Heart left ventricle (tissue), 13 donors: ENCODE data around the gene KCNQ1.

Source experiments
- CTCF ChIP-seq, 12 donors: fragments of 200-600 bp; sonication (generic) in 4 of 12; IDR thresholded peaks; one replicate each; pipeline versions ENCODE4 v1.5.0 to v1.8.0; 2018 to 2022; ENCODE audit warnings: antibody characterized with exemption in 12 of 12, mild to moderate bottlenecking in 5 of 12
- POLR2A ChIP-seq, 2 donors: fragments of 450-650 bp; IDR thresholded peaks; one replicate each; pipeline ENCODE4 v1.6.1; 2017; ENCODE audit warnings: antibody characterized with exemption in 2 of 2, mild to moderate bottlenecking in 2 of 2, moderate library complexity in 2 of 2
- donor health status: ischemic (EF 13 %, LVEDD 7.1; RV severe dilation, severe dysfunction).
- donor health status: DM: no; HTN: yes; CAD: no.
- donor health status: DM: no; HTN: no; CAD: no.
- donor health status: ischemic (EF 25% LVEDD 6.9; RV normal size, moderate dysfunction).
- donor health status: ischemic (EF 25% LVEDD 5.7; RV mildly dilated, moderate dysfunction).
- donor health status: ischemic (EF 35%, LVEDD 5.7; RV mildly dilated, moderate dysfunction).
- donor health status: nonischemic (EF 11% LVEDD 7.7; RV severe dilation, severe dysfunction).
- donor health status: DM: yes; HTN: yes; CAD: no.
- donor health status: PGD.
- donor health status: ischemic (EF 29% LVEDD 5.4; RV normal size, mild dysfunction).
- donor health status: nonischemic (EF 23%, LVEDD 6.1; RV moderate dilation, normal function).

GRCh38 chr11:2834503-2835273, 389.9 kb downstream of the KCNQ1 start:
- TF ChIP-seq CTCF (IDR thresholded peaks at IDR 0.05) (no peak), POLR2A (IDR thresholded peaks at IDR 0.05) (no peak)
